CD4-positive, alpha-beta T cell (primary cell): ENCODE data around the gene EXOSC3. TPM values are rescaled to one million over a fixed set of nuclear protein-coding genes. Genes with fewer than 3 reads are reported as not detected.

Experiments
- ATAC-seq: fragments of 200-7000 bp; cut with Tn5 transposase; one replicate; pipeline ENCODE4 v1.10.0; 2022; ENCODE audit warnings: mild to moderate bottlenecking; ENCODE audit not compliant: poor library complexity
- CTCF ChIA-PET: fragments of 350-600 bp; sonication (Branson Sonifier 250); formaldehyde crosslinking; loops from one replicate; lab custom pipeline; 2021; ENCODE audit warnings: antibody characterized with exemption, inconsistent platforms; lab: Charles Lee
- POLR2A ChIA-PET: fragments of 350-600 bp; sonication (Branson Sonifier 250); formaldehyde crosslinking; loops from one replicate; lab custom pipeline; 2021; ENCODE audit warnings: antibody characterized with exemption, inconsistent platforms; lab: Charles Lee
- DNase-seq, 14 experiments: peaks; one replicate each; pipeline ENCODE4 v3.0.0-alpha.2; 2013 to 2020; ENCODE audit warnings: mixed read lengths in 2 of 14
- H3K27ac ChIP-seq, 2 donors: one replicate each; pipeline versions ENCODE4 v1.5.1 to v1.7.0; 2013; ENCODE audit warnings: low read length in 2 of 2, low read depth in 1 of 2, mild to moderate bottlenecking in 1 of 2
- H3K27me3 ChIP-seq, 2 experiments: 1 replicate in 1 of 2; 2 replicates in 1 of 2; pipeline versions ENCODE4 v1.6.1 to v1.7.0; 2013; ENCODE audit warnings: low read length in 2 of 2, control low read depth in 1 of 2, mild to moderate bottlenecking in 1 of 2, moderate library complexity in 1 of 2; ENCODE audit not compliant: insufficient read depth in 2 of 2, control insufficient read depth in 1 of 2
- H3K36me3 ChIP-seq: one replicate; pipeline ENCODE4 v1.6.1; 2013; ENCODE audit warnings: low read length, control low read depth; ENCODE audit not compliant: insufficient read depth
- H3K4me1 ChIP-seq: one replicate; pipeline ENCODE4 v1.6.1; 2013; ENCODE audit warnings: low read length, control low read depth; ENCODE audit not compliant: insufficient read depth
- H3K4me3 ChIP-seq: one replicate; pipeline ENCODE4 v1.5.1; 2013; ENCODE audit warnings: mild to moderate bottlenecking, low read length, moderate library complexity
- H3K9me3 ChIP-seq, 2 experiments: 1 replicate in 1 of 2; 2 replicates in 1 of 2; pipeline versions ENCODE4 v1.6.1 to v1.7.0; 2013; ENCODE audit warnings: low read length in 2 of 2, mild to moderate bottlenecking in 2 of 2, control low read depth in 1 of 2, moderate library complexity in 1 of 2; ENCODE audit not compliant: control insufficient read depth in 1 of 2, insufficient read depth in 1 of 2
- H3K27ac Mint-ChIP-seq: one replicate; pipeline ENCODE4 v1.8.0; 2020; ENCODE audit warnings: mixed read lengths
- H3K27me3 Mint-ChIP-seq: one replicate; pipeline ENCODE4 v1.8.0; 2021; ENCODE audit warnings: mixed read lengths
- H3K36me3 Mint-ChIP-seq: one replicate; pipeline ENCODE4 v1.8.0; 2021; ENCODE audit warnings: low read depth, mixed read lengths
- H3K4me1 Mint-ChIP-seq: one replicate; pipeline ENCODE4 v1.8.0; 2021; ENCODE audit warnings: low read depth, mixed read lengths
- H3K4me3 Mint-ChIP-seq: one replicate; pipeline ENCODE4 v1.8.0; 2020; ENCODE audit warnings: mild to moderate bottlenecking, mixed read lengths
- H3K9me3 Mint-ChIP-seq: one replicate; pipeline ENCODE4 v1.8.0; 2020; ENCODE audit warnings: mixed read lengths
- intact Hi-C, 2 experiments: fragments of 100-400 bp; cut with DNase I in 1 of 2; cut with micrococcal nuclease in 1 of 2; formaldehyde crosslinking; loops; one replicate each; pipeline versions ENCODE4 v1.15.1 to v1.9.0; 2023 to 2025; cut with DNase I, micrococcal nuclease
- total RNA-seq, 174 experiments: library from RNA in 2 of 174; stranded (reverse) in 2 of 174; gene quantifications; one replicate each; pipeline ENCODE4 v1.2.3 and lab custom pipeline; 2021 to 2026
- TF ChIP-seq, protein P1 (sequence below): fragments of 200-600 bp; IDR thresholded peaks from one replicate; pipeline ENCODE4 v1.8.0; 2022; ENCODE audit warnings: antibody characterized with exemption, mild to moderate bottlenecking

The EXOSC3 gene
- total RNA-seq, 2 experiments from 2014 or later: 42.9 to 44.2 TPM

DNA sequence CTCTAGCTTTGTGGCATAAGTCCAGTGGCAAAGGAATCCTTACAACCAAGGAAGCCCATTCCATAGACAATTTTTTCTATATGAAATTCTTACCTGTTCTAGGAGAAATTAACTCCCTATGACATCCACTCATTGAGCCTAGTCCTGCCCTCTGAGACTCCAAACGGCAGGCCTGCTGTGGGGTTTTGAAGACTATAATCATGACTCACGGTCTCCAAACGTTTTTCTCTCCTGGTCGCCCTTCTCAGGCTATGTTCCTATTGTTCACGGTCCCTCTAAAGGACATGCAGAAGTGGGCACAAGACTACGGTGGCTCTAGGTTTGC lies 611 bp downstream of the EXOSC3 start:
- no peaks in the 10 kb centered on the region for H3K9me3 ChIP-seq
- DNase-seq (no peak), ATAC-seq (no peak)
- peak overlapping the region; percentile 95 for H3K27ac Mint-ChIP-seq
- POLR2A ChIA-PET: interaction anchor here (1.1 to 2.7 kb wide), 5 partner anchors 10 to 192 kb away, joined by 3 to 46 read pairs (median 6); partner anchors contain the start of genes DCAF10 and TOMM5
- no peaks in the 10 kb centered on the region for H3K27me3 ChIP-seq
- peak overlapping the region; percentile 94 for H3K4me3 ChIP-seq
- H3K4me1 Mint-ChIP-seq: peaks cover 48% of the 10 kb centered on the region
- no peaks in the 10 kb centered on the region for H3K27me3 Mint-ChIP-seq
- H3K36me3 Mint-ChIP-seq: peaks cover 51% of the 10 kb centered on the region
- H3K36me3 ChIP-seq: peaks cover 43% of the 10 kb centered on the region
- TF ChIP-seq, protein P1, sequence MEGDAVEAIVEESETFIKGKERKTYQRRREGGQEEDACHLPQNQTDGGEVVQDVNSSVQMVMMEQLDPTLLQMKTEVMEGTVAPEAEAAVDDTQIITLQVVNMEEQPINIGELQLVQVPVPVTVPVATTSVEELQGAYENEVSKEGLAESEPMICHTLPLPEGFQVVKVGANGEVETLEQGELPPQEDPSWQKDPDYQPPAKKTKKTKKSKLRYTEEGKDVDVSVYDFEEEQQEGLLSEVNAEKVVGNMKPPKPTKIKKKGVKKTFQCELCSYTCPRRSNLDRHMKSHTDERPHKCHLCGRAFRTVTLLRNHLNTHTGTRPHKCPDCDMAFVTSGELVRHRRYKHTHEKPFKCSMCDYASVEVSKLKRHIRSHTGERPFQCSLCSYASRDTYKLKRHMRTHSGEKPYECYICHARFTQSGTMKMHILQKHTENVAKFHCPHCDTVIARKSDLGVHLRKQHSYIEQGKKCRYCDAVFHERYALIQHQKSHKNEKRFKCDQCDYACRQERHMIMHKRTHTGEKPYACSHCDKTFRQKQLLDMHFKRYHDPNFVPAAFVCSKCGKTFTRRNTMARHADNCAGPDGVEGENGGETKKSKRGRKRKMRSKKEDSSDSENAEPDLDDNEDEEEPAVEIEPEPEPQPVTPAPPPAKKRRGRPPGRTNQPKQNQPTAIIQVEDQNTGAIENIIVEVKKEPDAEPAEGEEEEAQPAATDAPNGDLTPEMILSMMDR: no peak
- peaks cover 23% of the 10 kb centered on the region for H3K4me1 ChIP-seq
- peak overlapping the region; percentile 79 to 90 for H3K27ac ChIP-seq
- intact Hi-C loops: loop anchor here in 1 of 2 experiments (1.0 to 10.0 kb wide), 3 partner anchors 119 to 281 kb away; partner anchors contain the start of gene SHB
- peak overlapping the region; percentile 98 for H3K4me3 Mint-ChIP-seq
- CTCF ChIA-PET: interaction anchor here (2.0 kb wide), 1 partner anchor 11 kb away, joined by 5 read pairs; no protein-coding TSS in a partner anchor
- no peaks in the 10 kb centered on the region for H3K9me3 Mint-ChIP-seq

DNA sequence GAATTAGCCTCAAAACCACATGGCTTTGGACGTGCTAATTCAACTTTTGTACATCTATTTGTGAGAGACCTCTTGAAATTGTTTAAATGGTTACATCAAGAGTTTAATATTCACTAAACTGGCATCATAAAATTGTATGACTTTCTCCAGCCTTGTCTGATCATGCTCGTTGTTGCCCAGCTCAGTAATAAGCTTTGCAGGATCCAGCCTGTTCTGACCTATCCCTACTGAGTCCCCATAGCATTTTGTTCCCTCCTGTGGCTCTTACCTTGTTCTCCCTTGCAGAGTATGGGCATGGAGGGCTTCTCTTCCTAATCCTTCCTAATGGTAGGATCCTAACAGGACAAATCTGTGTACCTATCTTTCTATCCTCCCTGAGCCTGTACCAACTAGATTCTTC lies 6.3 kb downstream of the EXOSC3 start:
- Mint-ChIP-seq H3K4me1 (peaks cover 25% of the 10 kb centered on the region), H3K36me3 (peaks cover 84% of the 10 kb centered on the region), H3K27me3 (no peaks in the 10 kb centered on the region), H3K9me3 (no peaks in the 10 kb centered on the region), H3K4me3 (no peak overlapping the region), H3K27ac (no peak overlapping the region)
- intact Hi-C loops: no loop called here
- ATAC-seq (no peak), DNase-seq (no peak)
- Histone ChIP-seq H3K9me3 (no peaks in the 10 kb centered on the region), H3K36me3 (peaks cover 74% of the 10 kb centered on the region), H3K27me3 (no peaks in the 10 kb centered on the region), H3K4me3 (no peak overlapping the region), H3K27ac (no peak overlapping the region), H3K4me1 (peaks cover 7% of the 10 kb centered on the region)
- CTCF ChIA-PET: interaction anchor here (0.7 kb wide), 1 partner anchor 19 kb away, joined by 3 read pairs; no protein-coding TSS in a partner anchor
- POLR2A ChIA-PET: interaction anchor here (0.6 kb wide), 1 partner anchor 31 kb away, joined by 4 read pairs; no protein-coding TSS in a partner anchor
- TF ChIP-seq, protein P1: no peak

DNA sequence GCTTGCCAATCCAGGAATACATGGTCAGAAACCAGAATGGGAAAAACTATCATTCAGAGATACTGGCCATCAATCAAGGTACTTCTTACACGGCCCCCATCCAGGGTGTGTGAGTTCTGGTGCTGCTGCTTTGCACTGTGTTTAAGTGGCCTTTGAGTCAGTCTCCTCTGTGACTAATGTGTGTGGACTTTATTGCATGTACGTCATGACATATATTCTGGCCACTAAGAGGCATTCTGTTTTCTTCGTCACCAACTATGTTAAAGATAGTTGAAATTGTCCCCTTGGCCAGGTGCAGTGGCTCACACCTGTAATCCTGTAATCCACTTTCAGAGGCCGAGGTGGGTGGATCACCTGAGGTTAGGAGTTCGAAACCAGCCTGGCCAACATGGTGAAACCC lies 8.5 kb downstream of the EXOSC3 start:
- TF ChIP-seq, protein P1: no peak
- ATAC-seq (no peak), DNase-seq (no peak)
- H3K27me3 Mint-ChIP-seq: no peaks in the 10 kb centered on the region
- ChIA-PET POLR2A (no interaction called here), CTCF (no interaction called here)
- Histone ChIP-seq H3K27me3 (no peaks in the 10 kb centered on the region), H3K36me3 (peaks cover 74% of the 10 kb centered on the region), H3K9me3 (no peaks in the 10 kb centered on the region), H3K4me3 (no peak overlapping the region), H3K27ac (no peak overlapping the region), H3K4me1 (no peaks in the 10 kb centered on the region)
- no peak overlapping the region for H3K27ac Mint-ChIP-seq
- no peaks in the 10 kb centered on the region for H3K9me3 Mint-ChIP-seq
- no peak overlapping the region for H3K4me3 Mint-ChIP-seq
- peaks cover 79% of the 10 kb centered on the region for H3K36me3 Mint-ChIP-seq
- intact Hi-C loops: no loop called here
- H3K4me1 Mint-ChIP-seq: peaks cover 4% of the 10 kb centered on the region
